Left lung (tissue), 10 donors: Measurements from ENCODE around the gene LDLR. TPM values are rescaled to one million over a fixed set of nuclear protein-coding genes. Genes with fewer than 3 reads are reported as not detected.
"Not testable (repeated sequence)": the region's sequence is repeated elsewhere in the genome, so short reads cannot be mapped to it uniquely, and the experiment has no call there.

Experiments used
- ATAC-seq: fragments of 200-7000 bp; cut with Tn5 transposase; one replicate; pipeline ENCODE4 v1.9.1; 2020; ENCODE audit warnings: moderate library complexity
- DNase-seq, 4 donors: peaks; one replicate each; pipeline ENCODE4 v3.0.0-alpha.2; 2013 to 2020
- H3K27ac ChIP-seq, 2 donors: fragments of 200-600 bp; sonication (generic) in 1 of 2; one replicate each; pipeline versions ENCODE4 v1.5.0 to v1.8.0; 2020 to 2021
- H3K27me3 ChIP-seq, 2 donors: fragments of 200-600 bp; sonication (generic) in 1 of 2; one replicate each; pipeline versions ENCODE4 v1.5.0 to v1.8.0; 2020 to 2021
- H3K36me3 ChIP-seq, 2 donors: fragments of 200-600 bp; sonication (generic) in 1 of 2; one replicate each; pipeline versions ENCODE4 v1.5.0 to v1.8.0; 2020 to 2021
- H3K4me1 ChIP-seq, 2 donors: fragments of 200-600 bp; one replicate each; pipeline ENCODE4 v1.8.0; 2021
- H3K4me3 ChIP-seq, 2 donors: fragments of 200-600 bp; sonication (generic) in 1 of 2; one replicate each; pipeline versions ENCODE4 v1.5.0 to v1.8.0; 2020 to 2021; ENCODE audit warnings: mild to moderate bottlenecking in 1 of 2
- H3K9me3 ChIP-seq, 2 donors: fragments of 200-600 bp; sonication (generic) in 1 of 2; one replicate each; pipeline versions ENCODE4 v1.5.0 to v1.8.0; 2020 to 2021
- intact Hi-C, 2 donors: fragments of 100-400 bp; cut with DNase I; formaldehyde crosslinking; loops; one replicate each; pipeline versions ENCODE4 v1.11.2 to v1.14.2; 2022
- polyA plus RNA-seq, 6 donors: library from polyadenylated mRNA; unstranded; fragments of 120-200 nt; gene quantifications; one replicate each; pipeline ENCODE4 v1.2.1, GENCODE V29; 2013; ENCODE audit not compliant: insufficient read length in 6 of 6
- total RNA-seq, 2 donors: library from RNA; stranded (reverse); fragmentation: NEBNext Ultra II Directional; extraction: Animal tissue kit (Norgen Biotek cat#: 25700); gene quantifications; one replicate each; pipeline ENCODE4 v1.2.1, GENCODE V29; 2021
- TF ChIP-seq, protein P1 (sequence below), 2 donors: fragments of 200-600 bp; sonication (generic) in 1 of 2; IDR thresholded peaks; one replicate each; pipeline versions ENCODE4 v1.5.0 to v1.8.0; 2021; ENCODE audit warnings: antibody characterized with exemption in 2 of 2
- donor health status: DM: no; HTN: yes; CAD: no.
- donor health status: DM: no; HTN: no; CAD: no.

LDLR gene
- total and polyA plus RNA-seq, 8 donors, result 10.4 to 310 (median 29.6) TPM

DNA sequence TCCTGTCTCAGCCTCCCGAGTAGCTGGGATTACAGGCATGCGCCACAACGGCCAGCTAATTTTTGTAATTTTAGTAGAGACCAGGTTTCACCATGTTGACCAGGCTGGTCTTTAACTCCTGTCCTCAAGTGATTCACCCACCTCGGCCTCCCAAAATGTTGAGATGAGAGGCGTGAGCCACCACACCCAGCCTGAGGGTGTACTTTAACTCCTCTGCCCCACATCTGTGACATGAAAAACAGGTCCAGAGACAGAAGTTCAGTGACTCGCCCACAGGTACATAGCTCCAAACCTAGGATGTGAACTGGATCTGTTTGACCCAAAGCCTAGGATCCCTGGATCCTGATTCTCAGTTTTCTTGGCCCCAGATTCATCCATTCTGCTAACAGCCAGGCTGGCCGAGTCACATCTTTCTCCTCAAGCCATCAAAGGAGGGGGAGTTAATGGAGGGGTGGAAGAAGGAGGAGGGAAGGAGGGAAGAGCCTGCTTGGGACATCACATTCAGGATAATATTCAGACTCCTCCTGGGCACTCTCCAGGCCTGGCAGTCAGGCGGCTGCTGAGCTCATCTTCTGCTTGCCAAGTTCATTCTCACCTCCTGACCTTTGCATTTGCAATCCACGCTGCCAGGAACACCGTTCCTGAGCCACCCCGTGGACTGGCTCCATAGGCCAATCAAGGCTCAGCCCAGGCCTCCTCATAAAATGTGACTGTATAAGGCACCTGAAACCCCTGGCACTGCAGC, 63.2 kb downstream of the LDLR start:
- DNase-seq, result no peak
- intact Hi-C loops, result no loop called here

DNA sequence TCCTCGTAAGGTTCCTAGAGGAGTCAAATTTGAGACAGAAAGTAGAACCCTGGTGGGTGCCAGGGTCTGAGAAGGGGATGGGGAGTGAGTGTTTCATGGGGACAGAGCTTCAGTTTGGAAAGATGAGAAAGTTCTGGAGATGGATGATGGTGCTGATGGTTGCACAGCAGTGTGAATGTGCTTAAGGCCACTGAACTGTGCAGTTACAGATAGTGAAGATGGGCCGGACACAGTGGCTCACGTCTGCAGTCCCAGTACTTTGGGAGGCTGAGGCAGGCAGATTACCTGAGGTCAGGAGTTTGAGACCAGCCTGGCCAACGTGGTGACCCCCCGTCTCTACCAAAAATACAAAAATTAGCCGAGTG, 65.4 kb downstream of the LDLR start:
- H3K36me3 ChIP-seq, result no peaks in the 10 kb centered on the region
- ATAC-seq (no peak), DNase-seq (no peak)
- H3K27ac ChIP-seq, result no peak overlapping the region
- H3K9me3 ChIP-seq, result no peaks in the 10 kb centered on the region
- H3K4me3 ChIP-seq, result peak overlapping the region in 1 of 2 donors; percentile 59
- H3K27me3 ChIP-seq, result no peaks in the 10 kb centered on the region
- TF ChIP-seq, protein P1, sequence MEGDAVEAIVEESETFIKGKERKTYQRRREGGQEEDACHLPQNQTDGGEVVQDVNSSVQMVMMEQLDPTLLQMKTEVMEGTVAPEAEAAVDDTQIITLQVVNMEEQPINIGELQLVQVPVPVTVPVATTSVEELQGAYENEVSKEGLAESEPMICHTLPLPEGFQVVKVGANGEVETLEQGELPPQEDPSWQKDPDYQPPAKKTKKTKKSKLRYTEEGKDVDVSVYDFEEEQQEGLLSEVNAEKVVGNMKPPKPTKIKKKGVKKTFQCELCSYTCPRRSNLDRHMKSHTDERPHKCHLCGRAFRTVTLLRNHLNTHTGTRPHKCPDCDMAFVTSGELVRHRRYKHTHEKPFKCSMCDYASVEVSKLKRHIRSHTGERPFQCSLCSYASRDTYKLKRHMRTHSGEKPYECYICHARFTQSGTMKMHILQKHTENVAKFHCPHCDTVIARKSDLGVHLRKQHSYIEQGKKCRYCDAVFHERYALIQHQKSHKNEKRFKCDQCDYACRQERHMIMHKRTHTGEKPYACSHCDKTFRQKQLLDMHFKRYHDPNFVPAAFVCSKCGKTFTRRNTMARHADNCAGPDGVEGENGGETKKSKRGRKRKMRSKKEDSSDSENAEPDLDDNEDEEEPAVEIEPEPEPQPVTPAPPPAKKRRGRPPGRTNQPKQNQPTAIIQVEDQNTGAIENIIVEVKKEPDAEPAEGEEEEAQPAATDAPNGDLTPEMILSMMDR (IDR thresholded peaks at IDR 0.05), result no peak
- intact Hi-C loops, result no loop called here
- peaks cover 14 to 45% of the 10 kb centered on the region in 2 donors for H3K4me1 ChIP-seq

More for the DNA sequence above, 63.2 kb downstream of the LDLR start:
- Histone ChIP-seq H3K27ac (peak overlapping the region in 1 of 2 donors; percentile 41), H3K9me3 (no peaks in the 10 kb centered on the region), H3K4me3 (no peak overlapping the region), H3K27me3 (no peaks in the 10 kb centered on the region), H3K36me3 (no peaks in the 10 kb centered on the region), H3K4me1 (peaks cover 14 to 23% of the 10 kb centered on the region in 2 donors)
- TF ChIP-seq, protein P1 (IDR thresholded peaks at IDR 0.05), result no peak
- peak; percentile 15 for ATAC-seq

DNA sequence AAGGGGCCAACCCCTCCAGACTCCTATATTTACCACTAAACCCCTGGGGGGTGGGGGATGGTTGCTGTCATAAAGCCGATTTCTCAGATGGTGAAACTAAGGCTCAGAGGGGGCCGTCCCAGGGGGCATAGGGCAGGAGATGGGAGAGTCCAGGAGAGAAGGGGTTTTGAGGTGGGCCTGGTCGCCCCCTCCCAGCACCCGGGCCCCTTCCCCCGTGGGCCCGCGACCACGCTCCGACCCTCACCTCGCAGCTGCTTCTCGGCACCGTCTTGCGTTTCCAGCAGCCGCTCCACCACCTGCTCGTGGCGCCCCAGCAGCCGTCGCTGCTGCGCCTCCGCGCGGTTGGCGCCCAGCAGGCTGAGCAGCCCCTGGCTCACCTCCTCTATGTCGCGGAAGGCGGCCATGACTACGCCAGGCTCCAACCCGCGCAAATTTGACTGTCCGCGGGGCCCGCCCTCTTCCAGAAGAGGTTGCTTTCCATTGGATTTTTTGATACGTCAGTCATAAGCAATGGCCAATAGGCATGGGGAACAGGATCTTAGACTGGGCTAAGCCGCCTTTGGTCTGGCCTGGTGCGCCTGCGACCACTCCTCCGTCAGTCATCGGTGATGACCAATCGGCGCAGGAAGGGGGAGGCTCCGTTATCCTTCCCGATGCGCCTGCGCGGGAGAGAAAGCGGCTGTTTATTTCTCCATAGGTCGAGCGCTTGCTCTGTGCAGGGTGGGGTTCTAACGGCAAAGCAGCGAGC, 66.3 kb downstream of the LDLR start, which contains the start of gene SPC24:
Gene SPC24, minus strand, starts transcription at position 410 of the 748 bp plus-strand sequence. Its CDS starts 6 bp downstream, at position 404.
- Histone ChIP-seq H3K4me1 (peaks cover 14 to 50% of the 10 kb centered on the region in 2 donors), H3K4me3 (peak within 1 kb of the TSS; percentile 59 to 63), H3K9me3 (peaks cover 0 to under 1% of the 10 kb centered on the region in 2 donors), H3K27me3 (no peaks in the 10 kb centered on the region), H3K36me3 (no peaks in the 10 kb centered on the region), H3K27ac (peak within 1 kb of the TSS; percentile 70 to 77)
- DNase-seq, result peak; percentile 95 to 99 (median 96)
- TF ChIP-seq, protein P1 (IDR thresholded peaks at IDR 0.05), result no peak
- peak; percentile 95 for ATAC-seq
- intact Hi-C loops, result no loop called here

DNA sequence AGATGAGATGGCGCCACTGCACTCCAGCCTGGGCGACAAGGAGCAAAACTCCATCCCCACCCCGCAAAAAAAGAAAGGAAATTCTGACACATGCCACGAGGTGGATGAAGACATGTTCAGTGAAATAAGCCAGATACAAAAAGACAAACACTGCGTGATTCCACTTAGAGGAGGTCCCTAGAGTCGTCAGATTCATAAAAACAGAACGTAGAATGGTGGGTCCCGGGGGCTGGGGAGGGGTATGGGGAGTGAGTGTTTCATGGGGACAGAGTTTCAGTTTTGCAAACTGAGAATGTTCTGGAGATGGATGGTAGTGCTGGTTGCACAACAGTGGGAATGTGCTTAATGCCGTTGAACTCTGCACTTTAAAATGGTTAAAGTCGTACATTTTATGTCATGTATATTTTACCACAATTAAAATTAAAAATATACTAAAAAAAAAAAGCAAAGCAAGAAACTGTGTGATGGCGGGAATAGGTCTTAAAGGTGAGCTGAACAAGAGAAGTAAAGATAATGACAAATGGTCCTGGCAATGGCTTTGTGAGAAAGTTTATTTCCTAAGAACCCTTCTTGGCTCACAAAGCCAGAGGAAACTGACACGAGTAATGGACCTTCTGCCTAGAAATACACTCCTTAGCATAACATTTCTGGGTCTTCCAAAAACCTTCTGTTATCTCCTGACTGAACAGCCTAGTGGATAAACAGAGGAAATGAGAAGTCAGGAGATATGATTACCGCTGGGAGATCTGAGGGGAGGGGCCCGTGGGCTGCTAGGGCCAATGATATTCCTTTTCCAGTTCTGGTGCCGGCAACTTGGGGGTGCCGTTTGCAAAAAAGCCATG, 70.6 kb downstream of the LDLR start:
- Histone ChIP-seq H3K36me3 (no peaks in the 10 kb centered on the region), H3K27ac (peak overlapping the region; percentile 56 to 58), H3K27me3 (no peaks in the 10 kb centered on the region), H3K9me3 (peaks cover 0 to 4% of the 10 kb centered on the region in 2 donors), H3K4me3 (no peak overlapping the region), H3K4me1 (peaks cover 5 to 49% of the 10 kb centered on the region in 2 donors)
- ATAC-seq (no peak), DNase-seq (peak in 1 of 4 donors; percentile 77)
- TF ChIP-seq, protein P1 (IDR thresholded peaks at IDR 0.05), result no peak
- intact Hi-C loops, result no loop called here

DNA sequence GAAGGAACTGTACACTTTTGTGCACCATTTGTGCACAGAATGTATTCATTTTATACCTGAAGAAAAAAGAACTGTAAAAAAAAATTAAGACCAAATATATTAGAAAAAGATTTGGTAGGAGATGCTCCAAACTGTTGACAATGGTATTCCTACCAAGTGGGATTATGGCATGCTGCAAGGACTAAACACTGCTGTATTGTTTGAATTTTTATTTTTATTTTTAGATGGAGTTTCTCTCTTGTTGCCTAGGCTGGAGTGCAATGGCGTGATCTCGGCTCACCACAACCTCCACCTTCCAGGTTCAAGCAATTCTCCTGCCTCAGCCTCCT, 71.1 kb downstream of the LDLR start:
- H3K4me3 ChIP-seq, H3K36me3 ChIP-seq, DNase-seq, H3K9me3 ChIP-seq, intact Hi-C loops, H3K27me3 ChIP-seq, ATAC-seq: not testable (repeated sequence)
- Histone ChIP-seq H3K4me1 (peaks cover under 1 to 46% of the 10 kb centered on the region in 2 donors), H3K27ac (peak overlapping the region; percentile 56 to 58)
